BJ (cell line): ENCODE results near the gene WDR59. TPM values are rescaled to one million over a fixed set of nuclear protein-coding genes. Genes with fewer than 3 reads are reported as not detected.

ENCODE experiments used
- CTCF ChIA-PET: fragments of 350-600 bp; formaldehyde crosslinking; extraction: SDS; loops from one replicate; lab custom pipeline; 2021; ENCODE audit warnings: antibody characterized with exemption, inconsistent platforms; lab: Yijun Ruan, JAX
- POLR2A ChIA-PET: fragments of 300-600 bp; sonication (Branson Sonifier 250); formaldehyde crosslinking; extraction: SDS; loops from one replicate; lab custom pipeline; 2021; ENCODE audit warnings: antibody characterized with exemption; lab: Charles Lee
- DNase-seq: peaks from one replicate; pipeline ENCODE4 v3.0.0-alpha.2; 2011; ENCODE audit warnings: low read depth
- H3K27me3 ChIP-seq: 2 replicates; pipeline ENCODE4 v1.6.0; 2011; ENCODE audit warnings: low read length; ENCODE audit not compliant: control insufficient read depth, insufficient read depth
- H3K36me3 ChIP-seq: 2 replicates; pipeline ENCODE4 v1.5.1; 2011; ENCODE audit warnings: low read length; ENCODE audit not compliant: control insufficient read depth, insufficient read depth
- H3K4me3 ChIP-seq: 2 replicates; pipeline ENCODE4 v1.5.1; 2011; ENCODE audit warnings: low read depth, mild to moderate bottlenecking, control low read depth, low read length
- CTCF ChIP-seq: IDR thresholded peaks from 2 replicates; pipeline ENCODE4 v1.5.1; 2011; ENCODE audit warnings: low read depth, mild to moderate bottlenecking, control low read depth, inconsistent platforms, low read length, moderate library complexity; ENCODE audit not compliant: insufficient read depth
- polyA plus RNA-seq: library from polyadenylated mRNA; depleted of rRNA; stranded (reverse); fragments of >200 nt; gene quantifications from 2 replicates; pipeline ENCODE4 v1.2.3, GENCODE V29; 2011

Gene WDR59
- polyA plus RNA-seq, 1 experiment = 47.5 TPM

GRCh38 chr16:74892574-74893461 is 92.1 kb downstream of the WDR59 start:
- Histone ChIP-seq H3K36me3 (peaks cover 10% of the 10 kb centered on the region), H3K27me3 (no peaks in the 10 kb centered on the region), H3K4me3 (no peak overlapping the region)
- no peak for TF ChIP-seq CTCF
- CTCF ChIA-PET = interaction anchor here (1.0 to 1.7 kb wide), 3 partner anchors 9 to 30 kb away, joined by 3 to 4 read pairs (median 3); no protein-coding TSS in a partner anchor
- no peak for DNase-seq
- POLR2A ChIA-PET = no interaction called here

GRCh38 chr16:74888888-74889287 is 96.0 kb downstream of the WDR59 start:
- POLR2A ChIA-PET = no interaction called here
- CTCF ChIA-PET = interaction anchor here (0.9 kb wide), 1 partner anchor 10 kb away, joined by 3 read pairs; no protein-coding TSS in a partner anchor
- no peaks in the 10 kb centered on the region for H3K27me3 ChIP-seq
- TF ChIP-seq CTCF = no peak
- peaks cover 13% of the 10 kb centered on the region for H3K36me3 ChIP-seq
- DNase-seq = no peak
- no peak overlapping the region for H3K4me3 ChIP-seq

- Histone ChIP-seq H3K36me3 (peaks cover 16% of the 10 kb centered on the region), H3K4me3 (no peak overlapping the region), H3K27me3 (no peaks in the 10 kb centered on the region)
- CTCF ChIA-PET = interaction anchor here (0.9 kb wide), 1 partner anchor 11 kb away, joined by 3 read pairs; no protein-coding TSS in a partner anchor
- POLR2A ChIA-PET = no interaction called here
- no peak for DNase-seq
- TF ChIP-seq CTCF = no peak
Measured at GRCh38 chr16:74888232-74888862, 96.6 kb downstream of the WDR59 start.

- no peak for TF ChIP-seq CTCF
- H3K4me3 ChIP-seq = no peak overlapping the region
- ChIA-PET POLR2A (no interaction called here), CTCF (no interaction called here)
- no peak for DNase-seq
- H3K27me3 ChIP-seq = no peaks in the 10 kb centered on the region
- H3K36me3 ChIP-seq = peaks cover 11% of the 10 kb centered on the region
Measured at GRCh38 chr16:74887084-74887483, 97.8 kb downstream of the WDR59 start.

- Histone ChIP-seq H3K36me3 (peaks cover 11% of the 10 kb centered on the region), H3K4me3 (no peak overlapping the region), H3K27me3 (no peaks in the 10 kb centered on the region)
- no peak for DNase-seq
- TF ChIP-seq CTCF = no peak
- ChIA-PET POLR2A (no interaction called here), CTCF (interaction anchor here (0.7 kb wide), 1 partner anchor 15 kb away, joined by 3 read pairs; no protein-coding TSS in a partner anchor)
Measured at GRCh38 chr16:74877706-74878105, 107.2 kb downstream of the WDR59 start.
